ENCODE measurements around the gene CHN2. TPM values are rescaled to one million over a fixed set of nuclear protein-coding genes. Genes with fewer than 3 reads are reported as not detected.

CHN2 gene
- total RNA-seq, 4 donors from 2014 or later = 5.6 to 36.7 (median 16.8) TPM

- WGBS, 2 donors (ENCODE audit: low coverage in 1 of 2) = 78 to 85% methylated on average over 5 to 6 of the region's 6 CpGs
- H3K4me3 ChIP-seq = no peak overlapping the region
- no peak for TF ChIP-seq CTCF (IDR thresholded peaks at IDR 0.05)
- TF ChIP-seq POLR2AphosphoS5 (IDR thresholded peaks at IDR 0.05) = no peak
- no peak for TF ChIP-seq POLR2A (IDR thresholded peaks at IDR 0.05)
- no peak for TF ChIP-seq EP300 (IDR thresholded peaks at IDR 0.05; ENCODE audit: low read depth)
- no peak for DNase-seq
- H3K4me1 ChIP-seq = no peaks in the 10 kb centered on the region
- H3K36me3 ChIP-seq = no peaks in the 10 kb centered on the region
- no peaks in the 10 kb centered on the region for H3K27me3 ChIP-seq
- no peak overlapping the region for H3K27ac ChIP-seq
- in situ Hi-C loops (cut with MboI; ENCODE audit: low pct_ligation_motif_present in 1 of 4, low pct_unique_long_range_greater_than_20kb in 1 of 4, low sequenced_read_pairs in 3 of 4) = no loop called here
- H3K9me3 ChIP-seq = no peaks in the 10 kb centered on the region
- intact Hi-C loops (cut with DNase I; ENCODE audit: low total_unique reads) = loop anchor here (5.0 kb wide), 1 partner anchor 648 kb away; no protein-coding TSS in a partner anchor
Measured at GRCh38 chr7:29304756-29305155, 110.2 kb downstream of the CHN2 start.

- H3K27me3 ChIP-seq = no peaks in the 10 kb centered on the region
- no peak overlapping the region for H3K4me3 ChIP-seq
- DNase-seq = no peak
- intact Hi-C loops (cut with DNase I; ENCODE audit: low total_unique reads) = loop anchor here (5.0 kb wide), 1 partner anchor 646 kb away; no protein-coding TSS in a partner anchor
- TF ChIP-seq EP300 (IDR thresholded peaks at IDR 0.05; ENCODE audit: low read depth) = no peak
- no peak for TF ChIP-seq POLR2AphosphoS5 (IDR thresholded peaks at IDR 0.05)
- TF ChIP-seq CTCF (IDR thresholded peaks at IDR 0.05) = no peak
- TF ChIP-seq POLR2A (IDR thresholded peaks at IDR 0.05) = no peak
- H3K9me3 ChIP-seq = no peaks in the 10 kb centered on the region
- 74 to 79% methylated on average over 3 to 5 of the region's 5 CpGs for WGBS, 2 donors (ENCODE audit: low coverage in 1 of 2)
- no peaks in the 10 kb centered on the region for H3K36me3 ChIP-seq
- in situ Hi-C loops (cut with MboI; ENCODE audit: low pct_ligation_motif_present in 1 of 4, low pct_unique_long_range_greater_than_20kb in 1 of 4, low sequenced_read_pairs in 3 of 4) = no loop called here
- H3K27ac ChIP-seq = no peak overlapping the region
- no peaks in the 10 kb centered on the region for H3K4me1 ChIP-seq
Measured at GRCh38 chr7:29306319-29306991, 111.9 kb downstream of the CHN2 start.

GRCh38 chr7:29308424-29308823, 113.8 kb downstream of the CHN2 start:
- intact Hi-C loops (cut with DNase I; ENCODE audit: low total_unique reads) (loop anchor here (5.0 kb wide), 1 partner anchor 644 kb away; no protein-coding TSS in a partner anchor), in situ Hi-C loops (cut with MboI; ENCODE audit: low pct_ligation_motif_present in 1 of 4, low pct_unique_long_range_greater_than_20kb in 1 of 4, low sequenced_read_pairs in 3 of 4) (no loop called here)
- Histone ChIP-seq H3K9me3 (no peaks in the 10 kb centered on the region), H3K36me3 (no peaks in the 10 kb centered on the region), H3K27me3 (no peaks in the 10 kb centered on the region), H3K27ac (no peak overlapping the region), H3K4me1 (no peaks in the 10 kb centered on the region), H3K4me3 (no peak overlapping the region)
- DNase-seq = no peak
- TF ChIP-seq POLR2AphosphoS5 (IDR thresholded peaks at IDR 0.05) (no peak), CTCF (IDR thresholded peaks at IDR 0.05) (no peak), POLR2A (IDR thresholded peaks at IDR 0.05) (no peak), EP300 (IDR thresholded peaks at IDR 0.05; ENCODE audit: low read depth) (no peak)
- WGBS, 2 donors (ENCODE audit: low coverage in 1 of 2) = 92 to 100% methylated on average over 3 to 6 of the region's 6 CpGs

- Histone ChIP-seq H3K36me3 (no peaks in the 10 kb centered on the region), H3K4me1 (no peaks in the 10 kb centered on the region), H3K4me3 (no peak overlapping the region), H3K27me3 (no peaks in the 10 kb centered on the region), H3K9me3 (no peaks in the 10 kb centered on the region), H3K27ac (no peak overlapping the region)
- DNase-seq = no peak
- intact Hi-C loops (cut with DNase I; ENCODE audit: low total_unique reads) = loop anchor here (5.0 kb wide), 1 partner anchor 643 kb away; no protein-coding TSS in a partner anchor
- TF ChIP-seq POLR2A (IDR thresholded peaks at IDR 0.05) (no peak), POLR2AphosphoS5 (IDR thresholded peaks at IDR 0.05) (no peak), CTCF (IDR thresholded peaks at IDR 0.05) (no peak), EP300 (IDR thresholded peaks at IDR 0.05; ENCODE audit: low read depth) (no peak)
- in situ Hi-C loops (cut with MboI; ENCODE audit: low pct_ligation_motif_present in 1 of 4, low pct_unique_long_range_greater_than_20kb in 1 of 4, low sequenced_read_pairs in 3 of 4) = no loop called here
- WGBS, 2 donors (ENCODE audit: low coverage in 1 of 2) = 81 to 92% methylated on average over 4 to 9 of the region's 9 CpGs
Measured at GRCh38 chr7:29309041-29309854, 114.7 kb downstream of the CHN2 start.

All from transverse colon (tissue), 4 donors.